Mammary epithelial cell (primary cell): ENCODE measurements around the gene OBP2B.

Source experiments
- CTCF ChIP-seq, 2 donors: IDR thresholded peaks in 1 of 2; conservative IDR thresholded peaks in 1 of 2; 2 replicates each; pipeline ENCODE4 v1.5.1; 2011 to 2012; ENCODE audit warnings: inconsistent platforms in 2 of 2, low read length in 2 of 2, mild to moderate bottlenecking in 2 of 2, control low read depth in 1 of 2, low read depth in 1 of 2; ENCODE audit not compliant: insufficient read depth in 1 of 2; ENCODE audit errors: extremely low read depth in 1 of 2
- EZH2 ChIP-seq: IDR thresholded peaks from 2 replicates; pipeline ENCODE4 v1.6.1; 2012; ENCODE audit warnings: low read length, inconsistent platforms, borderline replicate concordance

DNA sequence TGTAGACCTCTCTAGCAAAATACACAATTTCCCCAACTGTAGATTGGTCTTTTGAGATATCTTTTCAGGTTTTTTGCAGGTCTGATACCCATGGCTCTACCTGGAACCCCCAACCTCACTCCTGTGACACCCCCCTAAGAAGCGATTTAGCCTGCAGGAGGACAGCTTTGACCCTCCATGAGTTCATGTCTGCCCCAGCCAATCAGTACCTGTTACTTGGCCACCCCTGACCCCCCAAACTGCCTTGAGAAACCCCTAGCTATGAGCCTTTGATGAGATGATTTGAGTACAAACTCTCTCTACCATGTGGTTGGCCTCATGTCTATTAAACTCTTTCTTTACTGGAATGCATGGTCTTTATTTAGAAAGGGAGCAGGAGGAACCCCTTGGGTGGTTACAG is 40.3 kb upstream of the OBP2B start:
- TF ChIP-seq CTCF (conservative IDR thresholded peaks at IDR 0.05 in 1 of 2, IDR thresholded peaks at IDR 0.05 in 1 of 2; ENCODE audit: extremely low read depth in 1 of 2, insufficient read depth in 1 of 2, low read depth in 1 of 2, low read length in 2 of 2), result no peak
- no peak for TF ChIP-seq EZH2
